ENCODE results near the gene SOX5. TPM values are rescaled to one million over a fixed set of nuclear protein-coding genes. Genes with fewer than 3 reads are reported as not detected.

SOX5 gene
- total and polyA plus RNA-seq, 2 donors (not counting 1 experiment from before 2014, with no cell fraction given) = 3.9 to 17.2 TPM

- no peak overlapping the region for H3K4me3 Mint-ChIP-seq
- Histone ChIP-seq H3K4me3 (ENCODE audit: control extremely low read depth in 1 of 5, extremely low read depth in 1 of 5, insufficient read depth in 1 of 5, low read depth in 2 of 5, low read length in 4 of 5) (no peak overlapping the region), H4K20me1 (ENCODE audit: control insufficient read depth, insufficient read depth, low read length, poor library complexity, severe bottlenecking) (no peaks in the 10 kb centered on the region), H3K79me2 (ENCODE audit: control insufficient read depth, insufficient read depth, low read length) (no peaks in the 10 kb centered on the region), H3K9me3 (ENCODE audit: control extremely low read depth in 1 of 3, control insufficient read depth in 2 of 3, insufficient read depth in 1 of 3, low read length in 2 of 3) (no peaks in the 10 kb centered on the region), H3K36me3 (replicated peaks in 1 of 2; ENCODE audit: control extremely low read depth in 1 of 2, control insufficient read depth in 1 of 2, extremely low read depth in 1 of 2, insufficient read depth in 2 of 2, low read length in 1 of 2) (no peaks in the 10 kb centered on the region), H3K4me1 (ENCODE audit: control insufficient read depth in 2 of 2, insufficient read depth in 2 of 2, low read length in 2 of 2) (no peaks in the 10 kb centered on the region), H3K27me3 (replicated peaks in 1 of 4; ENCODE audit: control extremely low read depth in 1 of 4, control insufficient read depth in 3 of 4, insufficient read depth in 4 of 4, low read length in 3 of 4) (no peaks in the 10 kb centered on the region), H3K27ac (ENCODE audit: low read length in 2 of 2) (no peak overlapping the region), H2AFZ (ENCODE audit: insufficient read depth, low read depth, low read length, poor library complexity, severe bottlenecking) (no peak overlapping the region), H3K4me2 (replicated peaks; ENCODE audit: low read depth, low read length, poor library complexity, severe bottlenecking) (no peak overlapping the region), H3K9ac (ENCODE audit: low read length) (no peak overlapping the region)
- WGBS (ENCODE audit: insufficient coverage) = no CpG with 5 or more reads among the region's 1 CpG
- ChIA-PET CTCF (no interaction called here), POLR2A (no interaction called here)
- H3K27me3 Mint-ChIP-seq = no peaks in the 10 kb centered on the region
- no peaks in the 10 kb centered on the region for H3K9me3 Mint-ChIP-seq (ENCODE audit: insufficient read depth)
- no peak for ATAC-seq (ENCODE audit: low read depth)
- H3K27ac Mint-ChIP-seq = no peak overlapping the region
- intact Hi-C loops (cut with micrococcal nuclease) = no loop called here
- no peak for TF ChIP-seq CTCF (IDR thresholded peaks at IDR 0.05)
- TF ChIP-seq EZH2 (IDR thresholded peaks at IDR 0.05; ENCODE audit: borderline replicate concordance, insufficient read depth, low read depth, low read length, poor library complexity, severe bottlenecking) = no peak
- peaks cover 2% of the 10 kb centered on the region for H3K4me1 Mint-ChIP-seq
- no peak for DNase-seq
These were observed 39.9 kb downstream of the SOX5 start for GRCh38 chr12:23909551-23909950.

GRCh38 chr12:23906329-23906728 lies 43.1 kb downstream of the SOX5 start:
- Mint-ChIP-seq H3K4me3 (no peak overlapping the region), H3K27me3 (no peaks in the 10 kb centered on the region), H3K9me3 (ENCODE audit: insufficient read depth) (no peaks in the 10 kb centered on the region), H3K4me1 (peaks cover 2% of the 10 kb centered on the region), H3K27ac (no peak overlapping the region)
- H3K27ac ChIP-seq (ENCODE audit: low read length in 2 of 2) = no peak overlapping the region
- no peak overlapping the region for H3K4me3 ChIP-seq (ENCODE audit: control extremely low read depth in 1 of 5, extremely low read depth in 1 of 5, insufficient read depth in 1 of 5, low read depth in 2 of 5, low read length in 4 of 5)
- no peaks in the 10 kb centered on the region for H3K36me3 ChIP-seq (replicated peaks in 1 of 2; ENCODE audit: control extremely low read depth in 1 of 2, control insufficient read depth in 1 of 2, extremely low read depth in 1 of 2, insufficient read depth in 2 of 2, low read length in 1 of 2)
- H2AFZ ChIP-seq (ENCODE audit: insufficient read depth, low read depth, low read length, poor library complexity, severe bottlenecking) = no peak overlapping the region
- no peaks in the 10 kb centered on the region for H3K79me2 ChIP-seq (ENCODE audit: control insufficient read depth, insufficient read depth, low read length)
- intact Hi-C loops (cut with micrococcal nuclease) = no loop called here
- no peak for ATAC-seq (ENCODE audit: low read depth)
- WGBS (ENCODE audit: insufficient coverage) = 70% methylated on average over 3 of the region's 6 CpGs
- no peak for DNase-seq
- no peak overlapping the region for H3K4me2 ChIP-seq (replicated peaks; ENCODE audit: low read depth, low read length, poor library complexity, severe bottlenecking)
- no peaks in the 10 kb centered on the region for H3K9me3 ChIP-seq (ENCODE audit: control extremely low read depth in 1 of 3, control insufficient read depth in 2 of 3, insufficient read depth in 1 of 3, low read length in 2 of 3)
- H3K27me3 ChIP-seq (replicated peaks in 1 of 4; ENCODE audit: control extremely low read depth in 1 of 4, control insufficient read depth in 3 of 4, insufficient read depth in 4 of 4, low read length in 3 of 4) = no peaks in the 10 kb centered on the region
- ChIA-PET CTCF (no interaction called here), POLR2A (no interaction called here)
- no peaks in the 10 kb centered on the region for H3K4me1 ChIP-seq (ENCODE audit: control insufficient read depth in 2 of 2, insufficient read depth in 2 of 2, low read length in 2 of 2)
- H4K20me1 ChIP-seq (ENCODE audit: control insufficient read depth, insufficient read depth, low read length, poor library complexity, severe bottlenecking) = no peaks in the 10 kb centered on the region
- H3K9ac ChIP-seq (ENCODE audit: low read length) = no peak overlapping the region
- TF ChIP-seq EZH2 (IDR thresholded peaks at IDR 0.05; ENCODE audit: borderline replicate concordance, insufficient read depth, low read depth, low read length, poor library complexity, severe bottlenecking) (no peak), CTCF (IDR thresholded peaks at IDR 0.05) (no peak)

Measured in B cell (primary cell).